NB4 (cell line): ENCODE results near the gene SLC2A14.
"Not testable (repeated sequence)": the region's sequence is repeated elsewhere in the genome, so short reads cannot be mapped to it uniquely, and the experiment has no call there.

Source experiments
- DNase-seq: peaks from one replicate; pipeline ENCODE4 v3.0.0; 2010; ENCODE audit warnings: low read depth
- H3K4me3 ChIP-seq: one replicate; pipeline ENCODE4 v1.5.1; 2011; ENCODE audit warnings: mild to moderate bottlenecking, low read depth, low read length, moderate library complexity
- CTCF ChIP-seq: IDR thresholded peaks from one replicate; pipeline ENCODE4 v1.5.1; 2012; ENCODE audit warnings: low read depth, low read length
- MAX ChIP-seq: IDR thresholded peaks from 2 replicates; pipeline ENCODE4 v1.6.1; 2011; ENCODE audit warnings: low read depth, low read length
- MYC ChIP-seq: IDR thresholded peaks from 2 replicates; pipeline ENCODE4 v1.6.1; 2011; ENCODE audit warnings: low read depth, low read length
- POLR2A ChIP-seq: IDR thresholded peaks from 2 replicates; pipeline ENCODE4 v1.6.1; 2011; ENCODE audit warnings: mild to moderate bottlenecking; ENCODE audit not compliant: insufficient read length; ENCODE audit errors: extremely low read depth

The SLC2A14 gene

GRCh38 chr12:7872566-7873319 lies at the start of gene SLC2A14:
SLC2A14 (minus strand) TSS chr12:7872915; CDS start chr12:7869880, 3,035 bp downstream.
- no peak within 1 kb of the TSS for H3K4me3 ChIP-seq
- TF ChIP-seq CTCF: no peak
- no peak for TF ChIP-seq MAX
- TF ChIP-seq MYC: no peak
- TF ChIP-seq POLR2A: no peak

GRCh38 chr12:7921181-7921580 lies 48.5 kb upstream of the SLC2A14 start:
- DNase-seq, H3K4me3 ChIP-seq: not testable (repeated sequence)

More at GRCh38 chr12:7872566-7873319, at the start of gene SLC2A14:
- no peak for DNase-seq

GRCh38 chr12:7918268-7918590 lies 45.5 kb upstream of the SLC2A14 start:
- DNase-seq, H3K4me3 ChIP-seq: not testable (repeated sequence)

- no peak for DNase-seq
- TF ChIP-seq POLR2A: no peak
- no peak for TF ChIP-seq MAX
- TF ChIP-seq CTCF: no peak
- TF ChIP-seq MYC: no peak
- H3K4me3 ChIP-seq: no peak overlapping the region
Measured at GRCh38 chr12:7917392-7918267, 44.9 kb upstream of the SLC2A14 start.

GRCh38 chr12:7916936-7917335 lies 44.2 kb upstream of the SLC2A14 start:
- no peak for TF ChIP-seq MAX
- no peak for TF ChIP-seq CTCF
- no peak for TF ChIP-seq MYC
- TF ChIP-seq POLR2A: no peak
- H3K4me3 ChIP-seq: no peak overlapping the region
- no peak for DNase-seq

GRCh38 chr12:7915661-7916403 lies 43.1 kb upstream of the SLC2A14 start:
- no peak for DNase-seq
- TF ChIP-seq CTCF (no peak), MAX (no peak), MYC (no peak), POLR2A (no peak)

GRCh38 chr12:7910106-7910505 lies 37.4 kb upstream of the SLC2A14 start:
- not testable (repeated sequence) for DNase-seq, H3K4me3 ChIP-seq

More at GRCh38 chr12:7915661-7916403, 43.1 kb upstream of the SLC2A14 start:
- no peak overlapping the region for H3K4me3 ChIP-seq
